Stimulated activated CD4-positive, alpha-beta T cell treated with anti-CD3 and anti-CD28 coated beads, Interleukin-15, amount 100 ng/mL, for 24 hours (primary cell): Measurements from ENCODE around the gene NDUFAF2.
A peak's percentile ranks its signal among the peaks of the same experiment; 100 is the strongest.
"Not testable (repeated sequence)": the region's sequence is repeated elsewhere in the genome, so short reads cannot be mapped to it uniquely, and the experiment has no call there.

Source experiments
- DNase-seq: peaks from one replicate; pipeline ENCODE4 v3.0.0-alpha.2; 2020

NDUFAF2 gene

GRCh38 chr5:60944904-60945812 is at the start of gene NDUFAF2, which contains the start of gene ERCC8:
TSS of gene NDUFAF2 (plus strand) at chr5:60945205. CDS start at chr5:60945256, 51 bp downstream.
TSS of gene ERCC8 (minus strand) at chr5:60945070. CDS start at chr5:60945008, 62 bp downstream.
- peak; percentile 91 for DNase-seq

- no peak for DNase-seq
Observed at GRCh38 chr5:60896991-60897390, 48.0 kb upstream of the NDUFAF2 start.

- DNase-seq = no peak
Observed at GRCh38 chr5:60903356-60903755, 41.6 kb upstream of the NDUFAF2 start.

- no peak for DNase-seq
Observed at GRCh38 chr5:60916646-60917045, 28.4 kb upstream of the NDUFAF2 start.

- no peak for DNase-seq
Observed at GRCh38 chr5:60918466-60918865, 26.5 kb upstream of the NDUFAF2 start.

- DNase-seq = no peak
Observed at GRCh38 chr5:60927450-60927849, 17.6 kb upstream of the NDUFAF2 start.

- DNase-seq = no peak
Observed at GRCh38 chr5:60929024-60929423, 16.0 kb upstream of the NDUFAF2 start.

GRCh38 chr5:60943624-60944023 is 1.4 kb upstream of the NDUFAF2 start:
- DNase-seq = no peak

- peak; percentile 46 for DNase-seq
Observed at GRCh38 chr5:60945813-60946187, 795 bp downstream of the NDUFAF2 start.

- no peak for DNase-seq
Observed at GRCh38 chr5:60948738-60949137, 3.7 kb downstream of the NDUFAF2 start.

GRCh38 chr5:60955239-60955638 is 10.2 kb downstream of the NDUFAF2 start:
- DNase-seq = no peak

- no peak for DNase-seq
Observed at GRCh38 chr5:60958088-60958487, 13.1 kb downstream of the NDUFAF2 start.

GRCh38 chr5:60958712-60959111 is 13.7 kb downstream of the NDUFAF2 start:
- no peak for DNase-seq

- DNase-seq = no peak
Observed at GRCh38 chr5:60959156-60959555, 14.2 kb downstream of the NDUFAF2 start.

- no peak for DNase-seq
Observed at GRCh38 chr5:60960591-60960990, 15.6 kb downstream of the NDUFAF2 start.

GRCh38 chr5:60961685-60962084 is 16.7 kb downstream of the NDUFAF2 start:
- no peak for DNase-seq

- DNase-seq = peak; percentile 66
Observed at GRCh38 chr5:60972231-60972630, 27.2 kb downstream of the NDUFAF2 start.

GRCh38 chr5:60977956-60978737 is 33.1 kb downstream of the NDUFAF2 start:
- no peak for DNase-seq

GRCh38 chr5:60978968-60979367 is 34.0 kb downstream of the NDUFAF2 start:
- no peak for DNase-seq

- DNase-seq = no peak
Observed at GRCh38 chr5:60980511-60980910, 35.5 kb downstream of the NDUFAF2 start.

- not testable (repeated sequence) for DNase-seq
Observed at GRCh38 chr5:60982127-60982526, 37.1 kb downstream of the NDUFAF2 start.

GRCh38 chr5:60989790-60990189 is 44.8 kb downstream of the NDUFAF2 start:
- no peak for DNase-seq

- DNase-seq = no peak
Observed at GRCh38 chr5:60992871-60993270, 47.9 kb downstream of the NDUFAF2 start.

GRCh38 chr5:60993425-60993824 is 48.4 kb downstream of the NDUFAF2 start:
- DNase-seq = no peak
